ENCODE results near the gene GUK1.

- TF ChIP-seq CTCF (IDR thresholded peaks at IDR 0.05) (peak; percentile 48), EZH2 (IDR thresholded peaks at IDR 0.05) (peak; percentile 27), EZH2phosphoT487 (IDR thresholded peaks at IDR 0.05) (no peak)
Observed at GRCh38 chr1:228101994-228102790, 37.9 kb upstream of the GUK1 start.
